ENCODE data around the gene ANK3. TPM values are rescaled to one million over a fixed set of nuclear protein-coding genes. Genes with fewer than 3 reads are reported as not detected.

Gene ANK3
- total and polyA plus RNA-seq, 2 donors, result 12.1 to 12.6 TPM

DNA sequence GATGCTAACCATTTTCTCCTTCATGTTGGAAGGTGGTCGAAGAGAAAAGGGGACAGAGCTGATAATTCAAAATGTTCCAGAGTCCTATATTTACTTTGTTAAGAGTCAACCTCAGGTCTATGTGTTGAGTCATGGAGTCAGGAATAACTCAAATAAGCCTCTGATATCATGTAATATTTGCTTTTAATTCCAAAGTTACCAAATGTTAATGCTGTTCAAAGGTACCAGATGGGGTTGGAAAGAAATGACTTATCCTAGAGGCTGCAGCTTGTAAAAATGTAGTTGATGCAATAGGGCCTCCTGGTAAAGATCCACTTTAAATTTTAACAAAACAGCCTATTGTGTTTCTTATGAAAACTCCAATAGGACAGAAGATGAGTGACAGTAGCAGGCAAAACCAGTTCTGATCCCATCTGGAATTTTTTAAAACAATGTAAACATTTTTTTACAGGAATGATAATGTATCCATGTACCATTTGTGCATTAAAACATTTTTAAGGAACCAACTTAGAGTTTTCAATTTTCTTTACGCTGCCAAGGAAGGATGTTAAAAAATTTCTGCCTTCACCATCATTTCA is 218.2 kb downstream of the ANK3 start:
- WGBS, result 94% methylated on average over 2 of the region's 2 CpGs
- H3K27ac ChIP-seq (ENCODE audit: low read depth in 1 of 2, low read length in 1 of 2), result no peak overlapping the region
- H3K27me3 ChIP-seq (ENCODE audit: control insufficient read depth in 2 of 2, insufficient read depth in 1 of 2, low read length in 1 of 2), result no peaks in the 10 kb centered on the region
- no peaks in the 10 kb centered on the region for H3K9me3 ChIP-seq (ENCODE audit: control insufficient read depth in 2 of 2, insufficient read depth in 1 of 2, low read length in 1 of 2)
- H3K36me3 ChIP-seq (ENCODE audit: control insufficient read depth in 2 of 2, insufficient read depth in 2 of 2, low read length in 1 of 2), result no peaks in the 10 kb centered on the region
- no peak for DNase-seq (ENCODE audit: low read depth in 6 of 9, low spot score in 9 of 9)
- H3K4me1 ChIP-seq (ENCODE audit: control insufficient read depth in 2 of 2, insufficient read depth in 2 of 2, low read length in 2 of 2), result no peaks in the 10 kb centered on the region
- no peak overlapping the region for H3K4me3 ChIP-seq (ENCODE audit: low read length in 2 of 2)

DNA sequence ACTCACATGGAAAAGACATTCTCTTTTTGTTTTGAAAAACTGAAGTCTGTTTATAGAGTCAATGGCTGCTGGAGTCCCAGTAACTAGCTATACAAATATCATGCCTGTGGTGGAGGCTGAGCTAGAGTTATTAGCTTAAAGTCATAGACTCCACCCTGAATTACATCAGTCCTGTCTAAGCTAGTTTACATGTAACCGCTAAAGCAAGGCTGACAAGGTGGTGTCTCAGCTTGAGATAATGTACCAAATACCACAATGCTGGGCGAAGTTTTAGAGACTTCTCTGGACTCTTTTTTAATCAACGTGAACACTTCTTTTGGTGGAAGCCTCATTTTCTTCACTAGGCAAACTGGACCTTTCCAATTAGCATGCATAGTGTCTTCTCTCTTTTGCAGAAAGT is 219.4 kb downstream of the ANK3 start:
- H3K36me3 ChIP-seq (ENCODE audit: control insufficient read depth in 2 of 2, insufficient read depth in 2 of 2, low read length in 1 of 2), result no peaks in the 10 kb centered on the region
- no peaks in the 10 kb centered on the region for H3K9me3 ChIP-seq (ENCODE audit: control insufficient read depth in 2 of 2, insufficient read depth in 1 of 2, low read length in 1 of 2)
- H3K27ac ChIP-seq (ENCODE audit: low read depth in 1 of 2, low read length in 1 of 2), result no peak overlapping the region
- 80% methylated on average over 3 of the region's 3 CpGs for WGBS
- H3K4me1 ChIP-seq (ENCODE audit: control insufficient read depth in 2 of 2, insufficient read depth in 2 of 2, low read length in 2 of 2), result no peaks in the 10 kb centered on the region
- no peaks in the 10 kb centered on the region for H3K27me3 ChIP-seq (ENCODE audit: control insufficient read depth in 2 of 2, insufficient read depth in 1 of 2, low read length in 1 of 2)
- DNase-seq (ENCODE audit: low read depth in 6 of 9, low spot score in 9 of 9), result no peak
- H3K4me3 ChIP-seq (ENCODE audit: low read length in 2 of 2), result no peak overlapping the region

DNA sequence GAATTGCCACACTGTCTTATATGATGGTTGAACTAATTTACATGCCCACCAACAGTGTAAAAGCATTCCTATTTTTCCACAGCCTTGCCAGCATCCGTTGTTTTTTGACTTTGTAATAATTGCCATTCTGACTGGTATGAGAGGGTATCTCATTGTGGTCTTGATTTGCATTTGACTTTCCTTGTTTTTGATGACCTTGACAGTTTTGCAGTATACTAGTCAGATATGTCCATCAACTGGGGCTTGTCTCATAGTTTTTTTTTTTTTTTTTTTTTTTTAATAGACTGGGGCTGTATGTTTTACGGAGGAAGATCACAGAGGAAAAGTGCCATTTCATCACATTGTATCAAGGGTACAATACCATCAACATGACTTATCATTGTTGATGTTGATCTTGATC is 220.6 kb downstream of the ANK3 start:
- Histone ChIP-seq H3K27me3 (ENCODE audit: control insufficient read depth in 2 of 2, insufficient read depth in 1 of 2, low read length in 1 of 2) (no peaks in the 10 kb centered on the region), H3K4me1 (ENCODE audit: control insufficient read depth in 2 of 2, insufficient read depth in 2 of 2, low read length in 2 of 2) (no peaks in the 10 kb centered on the region), H3K9me3 (ENCODE audit: control insufficient read depth in 2 of 2, insufficient read depth in 1 of 2, low read length in 1 of 2) (no peaks in the 10 kb centered on the region), H3K27ac (ENCODE audit: low read depth in 1 of 2, low read length in 1 of 2) (no peak overlapping the region), H3K4me3 (ENCODE audit: low read length in 2 of 2) (no peak overlapping the region), H3K36me3 (ENCODE audit: control insufficient read depth in 2 of 2, insufficient read depth in 2 of 2, low read length in 1 of 2) (no peaks in the 10 kb centered on the region)
- 97% methylated on average over 2 of the region's 2 CpGs for WGBS
- DNase-seq (ENCODE audit: low read depth in 6 of 9, low spot score in 9 of 9), result no peak

DNA sequence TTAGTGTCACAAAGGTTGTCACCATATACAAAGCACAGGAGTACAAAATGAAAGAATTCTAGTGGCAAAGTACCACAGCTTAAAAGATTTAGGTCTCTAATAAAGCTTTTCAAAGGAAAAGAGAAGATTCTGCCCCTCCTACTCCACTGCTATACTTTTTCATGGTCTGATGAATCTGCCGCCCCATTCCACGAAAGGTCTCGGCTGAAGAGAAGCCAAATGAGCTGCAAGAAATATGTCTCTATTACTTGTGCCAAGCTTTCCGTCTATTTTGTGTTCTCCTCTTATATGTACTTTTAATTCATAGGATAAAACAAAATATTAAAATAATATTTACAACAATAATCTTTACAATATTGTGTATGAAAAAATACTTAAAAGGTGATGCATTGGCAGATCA is 222.6 kb downstream of the ANK3 start:
- no peaks in the 10 kb centered on the region for H3K9me3 ChIP-seq (ENCODE audit: control insufficient read depth in 2 of 2, insufficient read depth in 1 of 2, low read length in 1 of 2)
- no peak overlapping the region for H3K27ac ChIP-seq (ENCODE audit: low read depth in 1 of 2, low read length in 1 of 2)
- no peaks in the 10 kb centered on the region for H3K27me3 ChIP-seq (ENCODE audit: control insufficient read depth in 2 of 2, insufficient read depth in 1 of 2, low read length in 1 of 2)
- WGBS, result 97% methylated on average over 4 of the region's 4 CpGs
- no peaks in the 10 kb centered on the region for H3K36me3 ChIP-seq (ENCODE audit: control insufficient read depth in 2 of 2, insufficient read depth in 2 of 2, low read length in 1 of 2)
- H3K4me1 ChIP-seq (ENCODE audit: control insufficient read depth in 2 of 2, insufficient read depth in 2 of 2, low read length in 2 of 2), result no peaks in the 10 kb centered on the region
- no peak for DNase-seq (ENCODE audit: low read depth in 6 of 9, low spot score in 9 of 9)
- H3K4me3 ChIP-seq (ENCODE audit: low read length in 2 of 2), result no peak overlapping the region

DNA sequence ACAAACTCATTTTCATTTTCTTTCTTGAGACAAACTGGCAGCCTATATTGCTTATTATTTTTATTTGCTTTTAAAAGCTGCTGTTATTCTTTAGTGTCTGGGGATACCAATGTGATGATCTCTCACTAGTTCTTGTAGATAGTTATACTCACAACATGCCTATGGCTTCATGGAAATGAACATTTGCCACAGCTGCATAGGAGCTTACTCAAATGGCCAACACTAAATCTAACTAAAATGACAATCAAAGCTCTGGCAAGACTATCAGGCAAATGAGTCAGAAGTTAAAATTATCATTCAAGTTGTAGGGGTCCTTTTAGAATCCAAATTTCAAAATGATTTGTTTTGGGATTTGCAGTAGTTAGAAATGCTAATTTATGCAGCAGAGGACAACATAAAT is 225.9 kb downstream of the ANK3 start:
- no peak overlapping the region for H3K27ac ChIP-seq (ENCODE audit: low read depth in 1 of 2, low read length in 1 of 2)
- H3K36me3 ChIP-seq (ENCODE audit: control insufficient read depth in 2 of 2, insufficient read depth in 2 of 2, low read length in 1 of 2), result no peaks in the 10 kb centered on the region
- H3K4me3 ChIP-seq (ENCODE audit: low read length in 2 of 2), result no peak overlapping the region
- no peaks in the 10 kb centered on the region for H3K4me1 ChIP-seq (ENCODE audit: control insufficient read depth in 2 of 2, insufficient read depth in 2 of 2, low read length in 2 of 2)
- H3K27me3 ChIP-seq (ENCODE audit: control insufficient read depth in 2 of 2, insufficient read depth in 1 of 2, low read length in 1 of 2), result no peaks in the 10 kb centered on the region
- no peak for DNase-seq (ENCODE audit: low read depth in 6 of 9, low spot score in 9 of 9)
- H3K9me3 ChIP-seq (ENCODE audit: control insufficient read depth in 2 of 2, insufficient read depth in 1 of 2, low read length in 1 of 2), result no peaks in the 10 kb centered on the region

DNA sequence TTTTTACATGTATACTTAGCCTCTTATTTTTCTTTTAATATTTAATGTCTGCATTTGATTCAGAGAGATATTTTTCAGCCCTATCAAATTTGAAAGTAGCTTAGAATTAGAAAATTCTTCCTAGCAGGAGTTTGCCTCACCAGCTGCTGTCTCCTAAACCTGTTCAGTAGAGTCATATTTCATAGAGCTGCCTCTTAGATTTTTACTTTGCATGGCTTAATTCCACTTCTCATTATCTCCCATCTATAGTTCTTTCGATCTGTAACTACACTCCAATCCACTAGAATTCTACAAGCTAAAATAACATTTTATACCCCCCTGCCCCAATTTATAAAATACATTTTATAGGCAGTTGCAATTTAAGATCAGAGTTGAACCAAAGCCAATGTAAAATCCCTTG is 227.0 kb downstream of the ANK3 start:
- H3K9me3 ChIP-seq (ENCODE audit: control insufficient read depth in 2 of 2, insufficient read depth in 1 of 2, low read length in 1 of 2), result no peaks in the 10 kb centered on the region
- H3K4me3 ChIP-seq (ENCODE audit: low read length in 2 of 2), result no peak overlapping the region
- no peaks in the 10 kb centered on the region for H3K27me3 ChIP-seq (ENCODE audit: control insufficient read depth in 2 of 2, insufficient read depth in 1 of 2, low read length in 1 of 2)
- no peak for DNase-seq (ENCODE audit: low read depth in 6 of 9, low spot score in 9 of 9)
- WGBS, result 99% methylated on average over 1 of the region's 1 CpG
- H3K4me1 ChIP-seq (ENCODE audit: control insufficient read depth in 2 of 2, insufficient read depth in 2 of 2, low read length in 2 of 2), result no peaks in the 10 kb centered on the region
- H3K27ac ChIP-seq (ENCODE audit: low read depth in 1 of 2, low read length in 1 of 2), result no peak overlapping the region
- H3K36me3 ChIP-seq (ENCODE audit: control insufficient read depth in 2 of 2, insufficient read depth in 2 of 2, low read length in 1 of 2), result no peaks in the 10 kb centered on the region

DNA sequence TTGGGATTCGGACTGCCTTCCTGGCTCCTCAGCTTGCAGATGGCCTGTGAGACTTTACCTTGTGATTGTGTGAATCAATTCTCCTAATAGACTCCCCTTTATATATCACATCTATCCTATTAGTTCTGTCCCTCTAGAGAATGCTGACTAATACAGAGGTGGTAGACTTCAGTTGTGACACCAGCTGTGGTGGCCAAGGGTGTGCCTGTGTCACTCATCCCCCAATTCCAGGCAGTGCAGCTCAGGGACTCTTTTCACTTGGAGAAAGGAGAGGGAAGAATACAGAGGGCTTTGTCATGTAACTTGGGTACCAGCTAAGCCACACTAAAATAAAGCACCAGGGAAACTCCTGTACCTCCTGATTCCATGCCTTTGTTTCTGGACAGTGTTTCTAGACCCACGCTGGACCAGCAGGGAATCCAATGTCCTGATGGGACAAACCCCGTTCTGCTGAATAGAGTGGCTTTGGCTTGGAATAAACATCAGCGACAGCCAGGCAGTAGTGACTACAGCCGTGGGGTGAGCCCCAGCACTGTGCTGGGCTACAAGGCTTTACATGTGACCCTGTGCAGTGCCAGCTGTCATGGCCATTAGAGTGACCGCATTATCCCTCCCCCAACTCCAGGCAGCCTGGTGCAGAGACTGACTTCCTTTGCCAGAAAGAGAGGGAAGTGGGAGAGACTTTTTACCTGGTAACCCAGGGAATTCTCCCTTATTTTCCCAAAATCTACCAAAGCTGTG is 233.6 kb downstream of the ANK3 start:
- H3K36me3 ChIP-seq (ENCODE audit: control insufficient read depth in 2 of 2, insufficient read depth in 2 of 2, low read length in 1 of 2), result no peaks in the 10 kb centered on the region
- H3K4me3 ChIP-seq (ENCODE audit: low read length in 2 of 2), result no peak overlapping the region
- WGBS, result 96% methylated on average over 6 of the region's 6 CpGs
- no peak for DNase-seq (ENCODE audit: low read depth in 6 of 9, low spot score in 9 of 9)
- H3K4me1 ChIP-seq (ENCODE audit: control insufficient read depth in 2 of 2, insufficient read depth in 2 of 2, low read length in 2 of 2), result no peaks in the 10 kb centered on the region
- H3K27me3 ChIP-seq (ENCODE audit: control insufficient read depth in 2 of 2, insufficient read depth in 1 of 2, low read length in 1 of 2), result no peaks in the 10 kb centered on the region
- H3K9me3 ChIP-seq (ENCODE audit: control insufficient read depth in 2 of 2, insufficient read depth in 1 of 2, low read length in 1 of 2), result no peaks in the 10 kb centered on the region
- H3K27ac ChIP-seq (ENCODE audit: low read depth in 1 of 2, low read length in 1 of 2), result no peak overlapping the region

DNA sequence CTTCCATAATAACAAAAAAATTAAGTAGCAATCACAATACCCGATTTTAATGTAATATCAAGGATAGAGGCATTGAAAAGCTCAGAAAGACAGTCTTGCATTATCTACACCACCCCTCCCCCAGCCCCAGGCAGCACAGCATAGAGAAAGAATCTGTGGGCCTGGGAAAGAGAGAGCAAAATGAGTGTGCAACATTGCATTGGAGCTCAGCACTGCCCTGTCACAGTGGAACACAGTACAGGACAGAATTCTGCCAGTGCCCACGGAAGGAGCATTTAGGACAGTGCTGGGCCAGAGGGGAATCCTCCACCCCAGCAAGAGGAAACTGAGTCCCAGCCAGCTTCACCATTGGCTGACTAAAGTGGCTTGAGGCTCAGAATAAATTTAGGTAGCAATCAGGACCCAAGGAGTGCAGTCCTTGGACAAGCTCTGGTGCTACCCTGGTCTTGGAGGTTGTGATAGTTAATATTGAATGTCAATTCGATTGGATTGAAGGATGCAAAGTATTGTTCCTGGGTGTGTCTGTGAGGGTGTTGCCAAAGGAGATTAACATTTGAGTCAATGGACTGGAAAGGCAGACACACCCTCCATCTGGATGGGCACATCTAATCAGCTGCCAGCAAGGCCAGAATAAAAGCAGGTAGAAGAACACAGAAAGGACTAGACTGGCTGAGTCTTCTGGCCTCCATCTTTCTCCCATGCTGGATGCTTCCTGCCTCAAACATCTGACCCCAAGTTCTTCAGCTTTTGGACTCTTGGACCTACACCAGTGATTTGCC is 234.4 kb downstream of the ANK3 start:
- Histone ChIP-seq H3K36me3 (ENCODE audit: control insufficient read depth in 2 of 2, insufficient read depth in 2 of 2, low read length in 1 of 2) (no peaks in the 10 kb centered on the region), H3K27me3 (ENCODE audit: control insufficient read depth in 2 of 2, insufficient read depth in 1 of 2, low read length in 1 of 2) (no peaks in the 10 kb centered on the region), H3K4me1 (ENCODE audit: control insufficient read depth in 2 of 2, insufficient read depth in 2 of 2, low read length in 2 of 2) (no peaks in the 10 kb centered on the region), H3K27ac (ENCODE audit: low read depth in 1 of 2, low read length in 1 of 2) (no peak overlapping the region), H3K9me3 (ENCODE audit: control insufficient read depth in 2 of 2, insufficient read depth in 1 of 2, low read length in 1 of 2) (no peaks in the 10 kb centered on the region), H3K4me3 (ENCODE audit: low read length in 2 of 2) (no peak overlapping the region)
- 91% methylated on average over 3 of the region's 3 CpGs for WGBS
- DNase-seq (ENCODE audit: low read depth in 6 of 9, low spot score in 9 of 9), result no peak

DNA sequence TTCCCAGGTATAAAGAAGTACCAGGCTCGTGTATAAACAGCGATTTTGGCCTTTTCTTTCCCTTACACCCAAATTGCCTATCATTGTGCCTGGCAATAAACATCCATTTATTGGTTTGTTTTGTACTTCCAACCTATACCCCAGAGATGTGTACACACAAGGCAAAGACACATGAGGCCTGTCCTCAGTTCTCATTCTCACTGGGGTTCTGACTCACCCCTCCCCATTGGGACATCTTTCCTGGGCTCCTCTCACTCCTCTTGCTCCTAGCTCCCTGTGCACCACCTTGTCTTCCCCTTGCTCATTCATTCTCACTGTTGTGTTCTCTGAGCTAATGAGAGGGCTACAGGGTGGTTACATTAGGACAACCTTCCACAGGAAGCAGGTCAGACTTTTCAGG is 240.7 kb downstream of the ANK3 start:
- Histone ChIP-seq H3K36me3 (ENCODE audit: control insufficient read depth in 2 of 2, insufficient read depth in 2 of 2, low read length in 1 of 2) (no peaks in the 10 kb centered on the region), H3K4me1 (ENCODE audit: control insufficient read depth in 2 of 2, insufficient read depth in 2 of 2, low read length in 2 of 2) (no peaks in the 10 kb centered on the region), H3K27ac (ENCODE audit: low read depth in 1 of 2, low read length in 1 of 2) (no peak overlapping the region), H3K27me3 (ENCODE audit: control insufficient read depth in 2 of 2, insufficient read depth in 1 of 2, low read length in 1 of 2) (no peaks in the 10 kb centered on the region), H3K9me3 (ENCODE audit: control insufficient read depth in 2 of 2, insufficient read depth in 1 of 2, low read length in 1 of 2) (no peaks in the 10 kb centered on the region), H3K4me3 (ENCODE audit: low read length in 2 of 2) (no peak overlapping the region)
- 92% methylated on average over 2 of the region's 2 CpGs for WGBS
- DNase-seq (ENCODE audit: low read depth in 6 of 9, low spot score in 9 of 9), result no peak

Measured in thymus (tissue), 11 donors.